Measurements from ENCODE around the gene SUSD3. TPM values are rescaled to one million over a fixed set of nuclear protein-coding genes. Genes with fewer than 3 reads are reported as not detected.
"Not testable (repeated sequence)": the region's sequence is repeated elsewhere in the genome, so short reads cannot be mapped to it uniquely, and the experiment has no call there.

Gene SUSD3
- total and polyA plus RNA-seq, 10 of the 15 experiments (the other 5 are each of a cell fraction or from before 2014, with no cell fraction given): 2.5 to 92.0 (median 31.1) TPM

GRCh38 chr9:93101086-93101485 is 42.6 kb downstream of the SUSD3 start:
- DNase-seq (ENCODE audit: low read depth, low spot score); ATAC-seq; H3K9me3 ChIP-seq (replicated peaks; ENCODE audit: control insufficient read depth, insufficient read depth, low read length); in situ Hi-C loops (cut with MboI); H4K20me1 ChIP-seq (ENCODE audit: control insufficient read depth, insufficient read depth); RAD21 ChIA-PET (ENCODE audit: unreplicated experiment); intact Hi-C loops (cut with micrococcal nuclease; ENCODE audit: unreplicated experiment); H2AFZ ChIP-seq (ENCODE audit: control insufficient read depth, low read depth, low read length); H3K27me3 ChIP-seq (replicated peaks in 1 of 2; ENCODE audit: control insufficient read depth in 2 of 2, insufficient read depth in 2 of 2, low read length in 1 of 2); H3K9ac ChIP-seq (ENCODE audit: control insufficient read depth, insufficient read depth, low read length); H3K36me3 ChIP-seq (ENCODE audit: control insufficient read depth in 2 of 2, insufficient read depth in 2 of 2, low read length in 1 of 2); SMC1A ChIA-PET (ENCODE audit: uncharacterized antibody, unreplicated experiment); H3K4me2 ChIP-seq (ENCODE audit: control insufficient read depth, insufficient read depth); FAIRE-seq; CTCF ChIA-PET; BruUV-seq (replicated peaks); H3K4me3 ChIP-seq; H3K27ac ChIP-seq (ENCODE audit: control insufficient read depth, insufficient read depth): not testable (repeated sequence)
- POLR2A ChIA-PET: interaction anchor here (0.7 kb wide), 1 partner anchor 465 kb away, joined by 4 read pairs; no protein-coding TSS in a partner anchor
- H3K4me1 ChIP-seq (ENCODE audit: control insufficient read depth, insufficient read depth, low read length): peaks cover 15% of the 10 kb centered on the region
- 92% methylated on average over 11 of the region's 11 CpGs for WGBS (ENCODE audit: insufficient coverage, insufficient replicate concordance, low lambda C conversion rate, missing lambda C conversion rate)
- peaks cover 20% of the 10 kb centered on the region for H3K79me2 ChIP-seq (ENCODE audit: control insufficient read depth, insufficient read depth, low read length)

GRCh38 chr9:93105620-93106019 is 47.1 kb downstream of the SUSD3 start:
- BruUV-seq (replicated peaks): no TSS peak
- Histone ChIP-seq H3K9ac (ENCODE audit: control insufficient read depth, insufficient read depth, low read length) (no peak overlapping the region), H3K27me3 (replicated peaks in 1 of 2; ENCODE audit: control insufficient read depth in 2 of 2, insufficient read depth in 2 of 2, low read length in 1 of 2) (no peaks in the 10 kb centered on the region), H3K4me2 (ENCODE audit: control insufficient read depth, insufficient read depth) (no peak overlapping the region), H4K20me1 (ENCODE audit: control insufficient read depth, insufficient read depth) (no peaks in the 10 kb centered on the region), H3K36me3 (ENCODE audit: control insufficient read depth in 2 of 2, insufficient read depth in 2 of 2, low read length in 1 of 2) (peaks cover 0 to 2% of the 10 kb centered on the region in 2 experiments; a peak in 2 of 4 replicates), H3K9me3 (replicated peaks; ENCODE audit: control insufficient read depth, insufficient read depth, low read length) (peaks cover 2% of the 10 kb centered on the region), H3K27ac (ENCODE audit: control insufficient read depth, insufficient read depth) (no peak overlapping the region), H3K79me2 (ENCODE audit: control insufficient read depth, insufficient read depth, low read length) (no peaks in the 10 kb centered on the region; the same call in 1 of the 2 replicates), H3K4me3 (no peak overlapping the region), H3K4me1 (ENCODE audit: control insufficient read depth, insufficient read depth, low read length) (peaks cover 12% of the 10 kb centered on the region), H2AFZ (ENCODE audit: control insufficient read depth, low read depth, low read length) (no peak overlapping the region)
- 38% methylated on average over 1 of the region's 1 CpG for WGBS (ENCODE audit: insufficient coverage, insufficient replicate concordance, low lambda C conversion rate, missing lambda C conversion rate)
- RAD21 ChIA-PET (ENCODE audit: unreplicated experiment): interaction anchor here (1.0 to 6.8 kb wide), 4 partner anchors 41 to 149 kb away, joined by 3 to 77 read pairs (median 6); no protein-coding TSS in a partner anchor
- SMC1A ChIA-PET (ENCODE audit: uncharacterized antibody, unreplicated experiment): interaction anchor here (0.7 to 2.0 kb wide), 7 partner anchors 11 to 197 kb away, joined by 3 to 9 read pairs (median 3); no protein-coding TSS in a partner anchor
- no peak for ATAC-seq
- TF ChIP-seq RUNX3 (IDR thresholded peaks at IDR 0.05; ENCODE audit: low read length) (0 out of 2 replicates have a peak, but pooled peaks have one; percentile 20), ESRRA (IDR thresholded peaks at IDR 0.05; ENCODE audit: low read length) (no peak), MTA2 (IDR thresholded peaks at IDR 0.05; ENCODE audit: low read depth) (peak; percentile 29; the same call in 1 of the 2 replicates)
- no peak for DNase-seq (ENCODE audit: low read depth, low spot score)
- intact Hi-C loops (cut with micrococcal nuclease; ENCODE audit: unreplicated experiment): loop anchor here (5.0 kb wide), 1 partner anchor 857 kb away; no protein-coding TSS in a partner anchor
- CTCF ChIA-PET: interaction anchor here (1.0 to 7.8 kb wide), 8 partner anchors 10 to 151 kb away, joined by 3 to 130 read pairs (median 3); partner anchors contain the start of gene CARD19
- in situ Hi-C loops (cut with MboI): loop anchor here (5.0 kb wide), 1 partner anchor 197 kb away; no protein-coding TSS in a partner anchor
- no peak for FAIRE-seq
- POLR2A ChIA-PET: interaction anchor here (1.0 to 2.3 kb wide), 2 partner anchors 9 to 41 kb away, joined by 3 to 8 read pairs; partner anchors contain the start of gene CARD19
